CD14-positive monocyte (primary cell): ENCODE results near the gene PIGM. TPM values are rescaled to one million over a fixed set of nuclear protein-coding genes. Genes with fewer than 3 reads are reported as not detected.

Experiments used
- DNase-seq, 3 donors: peaks; one replicate each; pipeline ENCODE4 v3.0.0-alpha.2; 2011 to 2022
- H2AFZ ChIP-seq: 2 replicates; pipeline ENCODE4 v1.6.0; 2012; ENCODE audit warnings: mild to moderate bottlenecking, low read depth, low read length, inconsistent platforms; ENCODE audit not compliant: insufficient read depth, poor library complexity, severe bottlenecking
- H3K27ac ChIP-seq, 2 donors: 1 replicate in 1 of 2; 2 replicates in 1 of 2; pipeline ENCODE4 v1.5.1; 2012 to 2013; ENCODE audit warnings: low read length in 2 of 2, control low read depth in 1 of 2, inconsistent platforms in 1 of 2, low read depth in 1 of 2, mild to moderate bottlenecking in 1 of 2
- H3K27me3 ChIP-seq, 2 donors: one replicate each; pipeline versions ENCODE4 v1.6.0 to v1.6.1; 2011 to 2013; ENCODE audit warnings: low read length in 2 of 2; ENCODE audit not compliant: control insufficient read depth in 2 of 2, insufficient read depth in 2 of 2
- H3K36me3 ChIP-seq, 2 donors: replicated peaks in 1 of 2; 1 replicate in 1 of 2; 2 replicates in 1 of 2; pipeline versions ENCODE4 v1.5.1 to v1.6.1; 2012 to 2013; ENCODE audit warnings: low read length in 2 of 2, control low read depth in 1 of 2, inconsistent platforms in 1 of 2, mild to moderate bottlenecking in 1 of 2; ENCODE audit not compliant: insufficient read depth in 2 of 2, control insufficient read depth in 1 of 2
- H3K4me1 ChIP-seq, 2 donors: 1 replicate in 1 of 2; 2 replicates in 1 of 2; pipeline versions ENCODE4 v1.5.1 to v1.6.1; 2012 to 2013; ENCODE audit warnings: low read length in 2 of 2, control low read depth in 1 of 2, inconsistent platforms in 1 of 2, mild to moderate bottlenecking in 1 of 2, moderate library complexity in 1 of 2; ENCODE audit not compliant: insufficient read depth in 2 of 2, control insufficient read depth in 1 of 2
- H3K4me2 ChIP-seq: replicated peaks from 2 replicates; pipeline ENCODE3; 2012; ENCODE audit warnings: low read length, moderate library complexity, mild to moderate bottlenecking; ENCODE audit not compliant: poor library complexity, severe bottlenecking; ENCODE audit errors: extremely low read depth
- H3K4me3 ChIP-seq, 3 experiments: fragments of 200-600 bp in 1 of 3; sonication (generic) in 1 of 3; replicated peaks in 1 of 3; 1 replicate in 2 of 3; 2 replicates in 1 of 3; pipeline ENCODE4 v1.5.1; 2011 to 2013; ENCODE audit warnings: low read length in 3 of 3, mild to moderate bottlenecking in 3 of 3, control low read depth in 2 of 3, low read depth in 2 of 3, inconsistent platforms in 1 of 3, moderate library complexity in 1 of 3
- H3K79me2 ChIP-seq: 2 replicates; pipeline ENCODE4 v1.6.0; 2012; ENCODE audit warnings: mild to moderate bottlenecking, control low read depth, inconsistent platforms, low read length, moderate library complexity; ENCODE audit not compliant: insufficient read depth
- H3K9ac ChIP-seq: 2 replicates; pipeline ENCODE4 v1.6.0; 2017; ENCODE audit warnings: low read length, mild to moderate bottlenecking; ENCODE audit not compliant: insufficient read depth, poor library complexity, severe bottlenecking
- H3K9me3 ChIP-seq, 2 donors: replicated peaks in 1 of 2; 1 replicate in 1 of 2; 2 replicates in 1 of 2; pipeline versions ENCODE4 v1.5.1 to v1.6.1; 2012 to 2013; ENCODE audit warnings: low read length in 2 of 2, control low read depth in 1 of 2; ENCODE audit not compliant: control insufficient read depth in 1 of 2, insufficient read depth in 1 of 2
- H4K20me1 ChIP-seq: 2 replicates; pipeline ENCODE4 v1.6.0; 2012; ENCODE audit warnings: mild to moderate bottlenecking, low read length, control low read depth, moderate library complexity; ENCODE audit not compliant: insufficient read depth
- H3K27ac Mint-ChIP-seq, 7 donors: one replicate each; pipeline ENCODE4 v1.8.0; 2020; ENCODE audit warnings: mild to moderate bottlenecking in 7 of 7, mixed read lengths in 7 of 7, moderate library complexity in 6 of 7, inconsistent platforms in 2 of 7
- H3K27me3 Mint-ChIP-seq, 3 donors: one replicate each; pipeline ENCODE4 v1.8.0; 2021 to 2022; ENCODE audit warnings: low read depth in 3 of 3, mild to moderate bottlenecking in 3 of 3, mixed read lengths in 3 of 3, moderate library complexity in 3 of 3, inconsistent platforms in 1 of 3
- H3K36me3 Mint-ChIP-seq, 2 donors: one replicate each; pipeline ENCODE4 v1.8.0; 2020; ENCODE audit warnings: mixed read lengths in 2 of 2, inconsistent platforms in 1 of 2, mild to moderate bottlenecking in 1 of 2
- H3K4me1 Mint-ChIP-seq: one replicate; pipeline ENCODE4 v1.8.0; 2020; ENCODE audit warnings: mild to moderate bottlenecking, mixed read lengths
- H3K4me3 Mint-ChIP-seq, 2 donors: one replicate each; pipeline ENCODE4 v1.8.0; 2020; ENCODE audit warnings: mild to moderate bottlenecking in 2 of 2, mixed read lengths in 2 of 2, moderate library complexity in 1 of 2
- H3K9me3 Mint-ChIP-seq, 7 donors: one replicate each; pipeline ENCODE4 v1.8.0; 2020 to 2022; ENCODE audit warnings: mixed read lengths in 7 of 7, mild to moderate bottlenecking in 6 of 7, moderate library complexity in 6 of 7, inconsistent platforms in 2 of 7
- WGBS: methylation state at CpG from one replicate; pipeline ENCODE4 v1.1.5; 2013; ENCODE audit warnings: missing lambda C conversion rate; ENCODE audit not compliant: insufficient coverage; 5-methylcytosine and 5-hydroxymethylcytosine counted together
- intact Hi-C, 2 donors: fragments of 100-400 bp; cut with micrococcal nuclease; formaldehyde crosslinking; loops; one replicate each; pipeline versions ENCODE4 v1.15.0 to v1.15.1; 2023
- polyA plus RNA-seq, 3 donors: library from polyadenylated mRNA; depleted of rRNA in 1 of 3; unstranded in 2 of 3; stranded (reverse) in 1 of 3; fragments of 300-500 nt in 2 of 3; fragments of >200 nt in 1 of 3; fragmentation: Illumina TruSeq in 2 of 3; gene quantifications; 1 replicate in 2 of 3; 2 replicates in 1 of 3; pipeline ENCODE4 v1.2.3, GENCODE V29; 2012 to 2021
- TF ChIP-seq, protein P1 (sequence below): fragments of 200-600 bp; IDR thresholded peaks from one replicate; pipeline ENCODE4 v1.8.0; 2022; ENCODE audit warnings: antibody characterized with exemption, mild to moderate bottlenecking

The PIGM gene
- polyA plus RNA-seq, 3 donors = 3.7 to 4.2 (median 4.0) TPM

DNA sequence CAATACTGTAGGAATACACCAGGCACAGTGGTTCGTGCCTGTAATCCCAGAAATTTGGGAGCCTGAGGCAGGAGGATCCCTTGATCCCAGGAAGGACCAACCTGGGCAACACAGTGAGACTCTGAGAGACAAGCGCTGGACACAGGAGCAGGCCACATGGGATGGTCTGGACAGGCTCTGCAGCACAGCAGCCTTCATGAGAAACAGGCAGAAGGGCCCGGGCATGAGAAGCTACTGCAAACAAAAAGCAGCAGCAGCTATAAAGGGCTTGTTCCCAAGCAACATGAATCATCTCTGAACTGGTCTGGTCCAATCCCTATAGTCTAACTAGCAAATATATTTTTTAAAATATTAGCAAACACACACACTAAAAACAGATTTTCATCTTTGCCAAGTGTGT lies 42.2 kb downstream of the PIGM start:
- H3K36me3 ChIP-seq = no peaks in the 10 kb centered on the region
- Mint-ChIP-seq H3K4me3 (no peak overlapping the region), H3K9me3 (peaks cover 0 to 1% (median 0%) of the 10 kb centered on the region in 7 donors), H3K4me1 (peaks cover 15% of the 10 kb centered on the region), H3K27me3 (peaks cover 0 to 7% (median 0%) of the 10 kb centered on the region in 3 donors), H3K27ac (no peak overlapping the region), H3K36me3 (no peaks in the 10 kb centered on the region)
- H3K27me3 ChIP-seq = no peaks in the 10 kb centered on the region
- no peak for DNase-seq
- H4K20me1 ChIP-seq = no peaks in the 10 kb centered on the region
- intact Hi-C loops = no loop called here
- no peaks in the 10 kb centered on the region for H3K79me2 ChIP-seq
- H2AFZ ChIP-seq = no peak overlapping the region
- TF ChIP-seq, protein P1, sequence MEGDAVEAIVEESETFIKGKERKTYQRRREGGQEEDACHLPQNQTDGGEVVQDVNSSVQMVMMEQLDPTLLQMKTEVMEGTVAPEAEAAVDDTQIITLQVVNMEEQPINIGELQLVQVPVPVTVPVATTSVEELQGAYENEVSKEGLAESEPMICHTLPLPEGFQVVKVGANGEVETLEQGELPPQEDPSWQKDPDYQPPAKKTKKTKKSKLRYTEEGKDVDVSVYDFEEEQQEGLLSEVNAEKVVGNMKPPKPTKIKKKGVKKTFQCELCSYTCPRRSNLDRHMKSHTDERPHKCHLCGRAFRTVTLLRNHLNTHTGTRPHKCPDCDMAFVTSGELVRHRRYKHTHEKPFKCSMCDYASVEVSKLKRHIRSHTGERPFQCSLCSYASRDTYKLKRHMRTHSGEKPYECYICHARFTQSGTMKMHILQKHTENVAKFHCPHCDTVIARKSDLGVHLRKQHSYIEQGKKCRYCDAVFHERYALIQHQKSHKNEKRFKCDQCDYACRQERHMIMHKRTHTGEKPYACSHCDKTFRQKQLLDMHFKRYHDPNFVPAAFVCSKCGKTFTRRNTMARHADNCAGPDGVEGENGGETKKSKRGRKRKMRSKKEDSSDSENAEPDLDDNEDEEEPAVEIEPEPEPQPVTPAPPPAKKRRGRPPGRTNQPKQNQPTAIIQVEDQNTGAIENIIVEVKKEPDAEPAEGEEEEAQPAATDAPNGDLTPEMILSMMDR = no peak
- H3K4me1 ChIP-seq = peaks cover 9 to 14% of the 10 kb centered on the region in 2 donors
- WGBS = 96% methylated on average over 3 of the region's 3 CpGs
- H3K27ac ChIP-seq = no peak overlapping the region
- H3K4me2 ChIP-seq = no peak overlapping the region
- no peak overlapping the region for H3K4me3 ChIP-seq
- no peak overlapping the region for H3K9ac ChIP-seq
- no peaks in the 10 kb centered on the region for H3K9me3 ChIP-seq

DNA sequence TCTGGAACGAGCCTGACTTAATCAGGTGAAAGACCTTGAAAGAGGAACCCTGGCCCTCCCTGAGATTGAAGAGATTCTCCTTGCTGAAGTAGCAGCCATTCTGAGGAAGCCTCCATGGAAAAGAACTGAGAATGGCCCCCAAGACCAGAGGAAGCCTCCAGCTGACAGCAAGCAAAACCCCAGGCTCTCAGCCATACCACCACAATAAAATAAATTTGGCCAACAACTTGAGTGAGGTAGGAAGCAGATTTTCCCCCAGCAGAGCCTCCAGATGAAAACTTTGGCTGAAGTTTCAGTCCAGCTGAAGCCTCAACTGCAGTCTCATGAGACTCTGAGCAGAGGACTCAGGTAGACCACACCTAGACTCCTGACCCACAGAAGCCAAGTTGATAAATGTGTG lies 43.8 kb downstream of the PIGM start:
- intact Hi-C loops = no loop called here
- Histone ChIP-seq H2AFZ (no peak overlapping the region), H3K4me1 (peaks cover 9 to 14% of the 10 kb centered on the region in 2 donors), H3K9ac (no peak overlapping the region), H4K20me1 (no peaks in the 10 kb centered on the region), H3K4me3 (no peak overlapping the region), H3K36me3 (no peaks in the 10 kb centered on the region), H3K27me3 (peaks cover 0 to 4% of the 10 kb centered on the region in 2 donors), H3K4me2 (no peak overlapping the region), H3K79me2 (no peaks in the 10 kb centered on the region), H3K27ac (no peak overlapping the region), H3K9me3 (no peaks in the 10 kb centered on the region)
- peaks cover 4 to 7% (median 5%) of the 10 kb centered on the region in 3 donors for H3K27me3 Mint-ChIP-seq
- H3K36me3 Mint-ChIP-seq = no peaks in the 10 kb centered on the region
- TF ChIP-seq, protein P1 = no peak
- peaks cover 0 to 1% (median 0%) of the 10 kb centered on the region in 7 donors for H3K9me3 Mint-ChIP-seq
- H3K4me1 Mint-ChIP-seq = peaks cover 15% of the 10 kb centered on the region
- no CpG with 5 or more reads among the region's 1 CpG for WGBS
- no peak for DNase-seq
- H3K27ac Mint-ChIP-seq = no peak overlapping the region
- no peak overlapping the region for H3K4me3 Mint-ChIP-seq
